ENCODE results near the gene POLR1B.

DNA sequence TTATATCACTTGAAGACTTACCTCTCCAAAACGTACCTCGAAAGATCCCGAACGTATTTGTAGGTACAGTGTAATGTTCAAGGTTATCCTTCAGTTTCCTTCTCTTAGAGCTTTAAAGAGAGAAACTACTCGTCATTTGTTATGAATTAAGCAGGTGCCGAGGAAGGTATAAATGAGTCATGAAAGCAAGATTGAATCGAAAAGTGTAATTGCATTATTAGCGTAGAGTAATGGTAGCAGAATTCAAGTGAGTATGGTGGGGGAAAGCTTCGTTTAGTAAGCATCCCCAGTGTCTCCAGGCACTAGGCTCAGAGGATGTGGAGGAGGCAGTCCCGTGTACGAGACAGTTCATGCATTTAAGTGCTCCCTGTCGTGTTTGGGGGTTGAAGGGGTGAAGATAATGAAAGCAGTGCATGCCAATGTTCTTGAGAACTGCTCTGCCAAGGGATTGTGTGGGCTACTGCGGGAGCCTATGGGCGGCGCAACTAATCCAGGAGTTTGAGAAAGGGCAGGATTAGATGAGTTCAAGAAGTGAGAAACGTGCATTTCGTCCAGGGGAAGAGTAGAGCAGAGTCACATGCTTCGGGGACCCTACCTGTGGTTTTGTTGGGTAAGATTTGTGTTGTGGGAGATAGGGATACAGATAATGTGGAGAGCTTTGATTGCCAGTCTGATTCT lies 858 bp downstream of the POLR1B start:
- TF ChIP-seq POLR2AphosphoS5 (IDR thresholded peaks at IDR 0.05; ENCODE audit: low read depth, low read length) = no peak
- TF ChIP-seq, protein P1, sequence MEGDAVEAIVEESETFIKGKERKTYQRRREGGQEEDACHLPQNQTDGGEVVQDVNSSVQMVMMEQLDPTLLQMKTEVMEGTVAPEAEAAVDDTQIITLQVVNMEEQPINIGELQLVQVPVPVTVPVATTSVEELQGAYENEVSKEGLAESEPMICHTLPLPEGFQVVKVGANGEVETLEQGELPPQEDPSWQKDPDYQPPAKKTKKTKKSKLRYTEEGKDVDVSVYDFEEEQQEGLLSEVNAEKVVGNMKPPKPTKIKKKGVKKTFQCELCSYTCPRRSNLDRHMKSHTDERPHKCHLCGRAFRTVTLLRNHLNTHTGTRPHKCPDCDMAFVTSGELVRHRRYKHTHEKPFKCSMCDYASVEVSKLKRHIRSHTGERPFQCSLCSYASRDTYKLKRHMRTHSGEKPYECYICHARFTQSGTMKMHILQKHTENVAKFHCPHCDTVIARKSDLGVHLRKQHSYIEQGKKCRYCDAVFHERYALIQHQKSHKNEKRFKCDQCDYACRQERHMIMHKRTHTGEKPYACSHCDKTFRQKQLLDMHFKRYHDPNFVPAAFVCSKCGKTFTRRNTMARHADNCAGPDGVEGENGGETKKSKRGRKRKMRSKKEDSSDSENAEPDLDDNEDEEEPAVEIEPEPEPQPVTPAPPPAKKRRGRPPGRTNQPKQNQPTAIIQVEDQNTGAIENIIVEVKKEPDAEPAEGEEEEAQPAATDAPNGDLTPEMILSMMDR (IDR thresholded peaks at IDR 0.05) = peak; percentile 20; the same call in 1 of the 2 replicates
- 0 out of 2 replicates have a peak, but pooled peaks have one; percentile 44 for TF ChIP-seq SIN3A (IDR thresholded peaks at IDR 0.05; ENCODE audit: borderline replicate concordance, low read depth, low read length)
- no peak for TF ChIP-seq TEAD4 (IDR thresholded peaks at IDR 0.05; ENCODE audit: borderline replicate concordance, insufficient read depth)
- TF ChIP-seq TCF12 (IDR thresholded peaks at IDR 0.05) = no peak
- TF ChIP-seq, protein P2, sequence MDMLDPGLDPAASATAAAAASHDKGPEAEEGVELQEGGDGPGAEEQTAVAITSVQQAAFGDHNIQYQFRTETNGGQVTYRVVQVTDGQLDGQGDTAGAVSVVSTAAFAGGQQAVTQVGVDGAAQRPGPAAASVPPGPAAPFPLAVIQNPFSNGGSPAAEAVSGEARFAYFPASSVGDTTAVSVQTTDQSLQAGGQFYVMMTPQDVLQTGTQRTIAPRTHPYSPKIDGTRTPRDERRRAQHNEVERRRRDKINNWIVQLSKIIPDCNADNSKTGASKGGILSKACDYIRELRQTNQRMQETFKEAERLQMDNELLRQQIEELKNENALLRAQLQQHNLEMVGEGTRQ (IDR thresholded peaks at IDR 0.05; ENCODE audit: borderline replicate concordance, low read depth, low read length) = no peak
- TF ChIP-seq YY1 (IDR thresholded peaks at IDR 0.05; ENCODE audit: low read depth) = no peak
- TF ChIP-seq SMC3 (IDR thresholded peaks at IDR 0.05; ENCODE audit: low read depth, low read length) = no peak
- TF ChIP-seq, protein P3, sequence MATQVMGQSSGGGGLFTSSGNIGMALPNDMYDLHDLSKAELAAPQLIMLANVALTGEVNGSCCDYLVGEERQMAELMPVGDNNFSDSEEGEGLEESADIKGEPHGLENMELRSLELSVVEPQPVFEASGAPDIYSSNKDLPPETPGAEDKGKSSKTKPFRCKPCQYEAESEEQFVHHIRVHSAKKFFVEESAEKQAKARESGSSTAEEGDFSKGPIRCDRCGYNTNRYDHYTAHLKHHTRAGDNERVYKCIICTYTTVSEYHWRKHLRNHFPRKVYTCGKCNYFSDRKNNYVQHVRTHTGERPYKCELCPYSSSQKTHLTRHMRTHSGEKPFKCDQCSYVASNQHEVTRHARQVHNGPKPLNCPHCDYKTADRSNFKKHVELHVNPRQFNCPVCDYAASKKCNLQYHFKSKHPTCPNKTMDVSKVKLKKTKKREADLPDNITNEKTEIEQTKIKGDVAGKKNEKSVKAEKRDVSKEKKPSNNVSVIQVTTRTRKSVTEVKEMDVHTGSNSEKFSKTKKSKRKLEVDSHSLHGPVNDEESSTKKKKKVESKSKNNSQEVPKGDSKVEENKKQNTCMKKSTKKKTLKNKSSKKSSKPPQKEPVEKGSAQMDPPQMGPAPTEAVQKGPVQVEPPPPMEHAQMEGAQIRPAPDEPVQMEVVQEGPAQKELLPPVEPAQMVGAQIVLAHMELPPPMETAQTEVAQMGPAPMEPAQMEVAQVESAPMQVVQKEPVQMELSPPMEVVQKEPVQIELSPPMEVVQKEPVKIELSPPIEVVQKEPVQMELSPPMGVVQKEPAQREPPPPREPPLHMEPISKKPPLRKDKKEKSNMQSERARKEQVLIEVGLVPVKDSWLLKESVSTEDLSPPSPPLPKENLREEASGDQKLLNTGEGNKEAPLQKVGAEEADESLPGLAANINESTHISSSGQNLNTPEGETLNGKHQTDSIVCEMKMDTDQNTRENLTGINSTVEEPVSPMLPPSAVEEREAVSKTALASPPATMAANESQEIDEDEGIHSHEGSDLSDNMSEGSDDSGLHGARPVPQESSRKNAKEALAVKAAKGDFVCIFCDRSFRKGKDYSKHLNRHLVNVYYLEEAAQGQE (IDR thresholded peaks at IDR 0.05; ENCODE audit: low read depth, low read length) = no peak
- no peak; the same call in 1 of the 2 replicates for TF ChIP-seq RAD21 (IDR thresholded peaks at IDR 0.05; ENCODE audit: low read length)
- TF ChIP-seq, protein P4, sequence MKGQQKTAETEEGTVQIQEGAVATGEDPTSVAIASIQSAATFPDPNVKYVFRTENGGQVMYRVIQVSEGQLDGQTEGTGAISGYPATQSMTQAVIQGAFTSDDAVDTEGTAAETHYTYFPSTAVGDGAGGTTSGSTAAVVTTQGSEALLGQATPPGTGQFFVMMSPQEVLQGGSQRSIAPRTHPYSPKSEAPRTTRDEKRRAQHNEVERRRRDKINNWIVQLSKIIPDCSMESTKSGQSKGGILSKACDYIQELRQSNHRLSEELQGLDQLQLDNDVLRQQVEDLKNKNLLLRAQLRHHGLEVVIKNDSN (IDR thresholded peaks at IDR 0.05; ENCODE audit: borderline replicate concordance, low read depth) = no peak
- no peak; the same call in 1 of the 2 replicates for TF ChIP-seq MXI1 (IDR thresholded peaks at IDR 0.05; ENCODE audit: low read depth, low read length)
- TF ChIP-seq GATA2 (CRISPR knock-in tag; IDR thresholded peaks at IDR 0.05) = no peak
- peak; percentile 34; the same call in 1 of the 2 replicates for TF ChIP-seq TAF1 (IDR thresholded peaks at IDR 0.05; ENCODE audit: borderline replicate concordance, low read depth, low read length)
